Endothelial cell of hepatic sinusoid (primary cell): ENCODE measurements around the gene PAQR3.

Experiments
- in situ Hi-C: cut with HindIII; loops from 2 replicates; pipeline ENCODE4 v1.10.0; 2017; ENCODE audit warnings: low sequenced_read_pairs

The PAQR3 gene

GRCh38 chr4:78863991-78864390 lies 75.2 kb downstream of the PAQR3 start:
- in situ Hi-C loops: loop anchor here (25.0 kb wide), 1 partner anchor 252 kb away; no protein-coding TSS in a partner anchor

- in situ Hi-C loops: loop anchor here (25.0 kb wide), 1 partner anchor 251 kb away; no protein-coding TSS in a partner anchor
Observed at GRCh38 chr4:78863254-78863869, 75.9 kb downstream of the PAQR3 start.

GRCh38 chr4:78862314-78862737 lies 76.9 kb downstream of the PAQR3 start:
- in situ Hi-C loops: loop anchor here (25.0 kb wide), 1 partner anchor 250 kb away; no protein-coding TSS in a partner anchor
